SK-N-DZ (cell line): ENCODE measurements around the gene DPH2.
A peak's percentile ranks its signal among the peaks of the same experiment; 100 is the strongest.

Experiments
- DNase-seq: peaks from one replicate; pipeline ENCODE4 v3.0.0-alpha.2; 2015; ENCODE audit warnings: low spot score

The DPH2 gene

GRCh38 chr1:43998000-43998378 lies 28.2 kb downstream of the DPH2 start:
- DNase-seq = no peak

- no peak for DNase-seq
These were observed 29.6 kb downstream of the DPH2 start for GRCh38 chr1:43999455-43999854.

- no peak for DNase-seq
These were observed 30.4 kb downstream of the DPH2 start for GRCh38 chr1:44000122-44000665.

GRCh38 chr1:44002165-44002564 lies 32.4 kb downstream of the DPH2 start:
- no peak for DNase-seq

- DNase-seq = no peak
These were observed 32.9 kb downstream of the DPH2 start for GRCh38 chr1:44002606-44003157.

GRCh38 chr1:44008259-44008658 lies 38.4 kb downstream of the DPH2 start:
- no peak for DNase-seq

- no peak for DNase-seq
These were observed 41.2 kb downstream of the DPH2 start for GRCh38 chr1:44010935-44011471.

GRCh38 chr1:44012404-44012803 lies 42.6 kb downstream of the DPH2 start:
- DNase-seq = no peak

GRCh38 chr1:44012941-44013609 lies 43.3 kb downstream of the DPH2 start:
- DNase-seq = peak; percentile 31

- DNase-seq = no peak
These were observed 44.1 kb downstream of the DPH2 start for GRCh38 chr1:44013949-44014348.

GRCh38 chr1:44014365-44015104 lies 44.7 kb downstream of the DPH2 start:
- no peak for DNase-seq

GRCh38 chr1:44015206-44015605 lies 45.4 kb downstream of the DPH2 start:
- DNase-seq = no peak

GRCh38 chr1:44016041-44016889 lies 46.5 kb downstream of the DPH2 start:
- no peak for DNase-seq

GRCh38 chr1:44016890-44017400 lies 47.1 kb downstream of the DPH2 start:
- DNase-seq = no peak

GRCh38 chr1:44019466-44019948 lies 49.7 kb downstream of the DPH2 start:
- DNase-seq = no peak

GRCh38 chr1:44020464-44020863 lies 50.7 kb downstream of the DPH2 start:
- DNase-seq = no peak

- DNase-seq = no peak
These were observed 51.3 kb downstream of the DPH2 start for GRCh38 chr1:44021156-44021555.

GRCh38 chr1:44021581-44022321 lies 51.9 kb downstream of the DPH2 start:
- DNase-seq = no peak
